Fibroblast of skin of left quadriceps (primary cell): ENCODE data around the gene PPARD.
"Not testable (repeated sequence)": the region's sequence is repeated elsewhere in the genome, so short reads cannot be mapped to it uniquely, and the experiment has no call there.

Experiments used
- DNase-seq, 2 experiments: peaks; one replicate each; pipeline ENCODE4 v3.0.0-alpha.2; 2013; ENCODE audit warnings: low read depth in 2 of 2

The PPARD gene

GRCh38 chr6:35438378-35439065 lies 96.2 kb downstream of the PPARD start:
- DNase-seq: not testable (repeated sequence)

GRCh38 chr6:35439308-35439707 lies 97.0 kb downstream of the PPARD start:
- no peak for DNase-seq

- no peak for DNase-seq
These were observed 98.8 kb downstream of the PPARD start for GRCh38 chr6:35441205-35441604.

GRCh38 chr6:35441642-35442041 lies 99.3 kb downstream of the PPARD start:
- DNase-seq: no peak

DNA sequence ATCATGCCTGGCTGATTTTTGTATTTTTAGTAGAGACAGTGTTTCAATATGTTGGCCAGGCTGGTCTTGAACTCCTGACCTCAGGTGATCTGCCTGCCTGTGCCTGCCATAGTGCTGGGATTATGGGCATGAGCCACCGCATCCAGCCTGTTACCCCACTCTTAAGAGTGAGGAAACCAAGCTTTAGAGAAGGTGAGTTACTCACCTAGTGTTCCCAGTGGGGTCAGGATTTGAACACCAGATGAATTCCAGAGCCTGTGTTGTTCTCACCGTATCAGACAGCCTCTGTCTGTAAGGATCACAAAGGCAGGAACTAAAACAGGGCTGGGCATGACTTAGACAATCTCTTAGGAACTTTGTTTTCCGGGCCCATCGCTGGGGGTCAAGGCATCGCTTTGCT lies 100.3 kb downstream of the PPARD start:
- DNase-seq: no peak

DNA sequence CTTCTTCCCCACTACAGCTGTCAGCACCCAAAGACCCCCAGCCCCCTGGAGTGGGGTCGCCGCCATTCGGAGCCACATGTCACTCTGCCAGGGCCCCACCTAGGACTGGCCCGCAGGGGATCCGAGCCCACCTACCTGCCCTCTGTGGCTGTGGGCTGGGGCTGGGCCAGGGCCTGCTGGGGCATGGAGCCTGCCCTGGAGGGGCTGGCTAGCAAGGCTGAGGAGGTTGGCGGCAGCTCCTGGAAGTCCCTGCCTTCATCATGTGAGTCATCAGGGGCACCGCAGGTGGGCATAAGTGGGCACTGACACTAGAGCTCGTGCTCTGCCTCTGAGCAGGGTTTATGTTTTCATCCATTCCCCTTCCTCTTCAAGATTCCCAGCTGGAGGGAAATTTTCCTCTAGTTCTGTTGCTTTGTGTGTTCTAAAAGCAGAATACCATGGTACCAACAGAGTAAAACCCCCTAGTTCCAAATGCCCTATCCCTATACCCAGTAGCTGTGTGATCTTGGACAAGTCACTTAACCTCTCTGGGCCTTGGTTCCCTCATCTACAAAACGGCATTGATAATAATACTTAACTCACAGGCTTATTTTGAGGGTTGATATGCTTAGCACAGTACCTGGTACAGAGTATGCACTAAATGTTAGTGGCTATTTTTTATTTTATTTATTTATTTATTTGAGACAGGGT lies 101.1 kb downstream of the PPARD start:
- no peak for DNase-seq

DNA sequence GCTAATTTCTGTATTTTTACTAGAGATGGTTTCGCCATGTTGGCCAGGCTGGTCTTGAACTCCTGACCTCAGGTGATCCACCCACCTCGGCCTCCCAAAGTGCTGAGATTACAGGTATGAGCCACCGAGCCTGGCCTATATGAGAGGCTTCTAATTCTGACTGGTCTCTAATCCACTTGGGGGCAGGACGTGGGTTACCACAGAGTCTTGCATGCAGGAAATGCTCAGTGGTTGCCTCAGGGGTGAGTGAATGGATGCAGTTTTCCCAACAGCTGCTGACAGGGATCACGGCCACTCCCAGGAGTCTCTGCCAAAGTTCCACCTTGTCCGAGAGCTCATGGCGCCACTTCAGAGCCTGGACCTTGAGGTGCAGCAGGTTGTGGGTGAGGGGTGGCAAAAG lies 103.3 kb downstream of the PPARD start:
- no peak for DNase-seq

GRCh38 chr6:35448191-35448590 lies 105.8 kb downstream of the PPARD start:
- no peak for DNase-seq

DNA sequence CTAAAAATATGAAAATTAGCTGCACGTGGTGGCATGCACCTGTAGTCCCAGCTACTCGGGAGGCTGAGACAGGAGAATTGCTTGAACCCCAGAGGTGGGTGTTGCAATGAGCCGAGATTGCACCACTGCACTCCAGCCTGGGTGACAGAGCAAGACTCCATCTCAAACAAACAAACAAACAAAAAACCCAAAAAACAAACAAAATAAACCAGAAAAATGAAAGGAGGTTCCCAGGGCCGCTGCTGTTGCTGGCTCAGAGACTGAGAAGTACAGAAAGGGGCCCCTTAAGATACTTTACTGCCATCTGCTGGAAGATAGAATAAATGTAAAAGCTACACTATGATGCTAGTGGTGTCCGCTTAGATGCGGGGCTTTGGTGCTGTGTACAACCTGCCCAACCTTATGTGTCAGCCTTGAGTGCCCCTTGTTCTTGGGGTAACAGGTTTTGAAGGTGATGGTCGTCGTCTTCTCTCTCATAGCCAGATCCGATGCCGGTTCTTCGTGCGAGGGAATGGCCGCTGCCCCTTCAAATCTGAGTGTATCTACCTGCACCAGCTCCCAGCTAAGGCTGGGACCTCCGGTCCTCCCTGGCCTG lies 107.0 kb downstream of the PPARD start:
- no peak for DNase-seq

DNA sequence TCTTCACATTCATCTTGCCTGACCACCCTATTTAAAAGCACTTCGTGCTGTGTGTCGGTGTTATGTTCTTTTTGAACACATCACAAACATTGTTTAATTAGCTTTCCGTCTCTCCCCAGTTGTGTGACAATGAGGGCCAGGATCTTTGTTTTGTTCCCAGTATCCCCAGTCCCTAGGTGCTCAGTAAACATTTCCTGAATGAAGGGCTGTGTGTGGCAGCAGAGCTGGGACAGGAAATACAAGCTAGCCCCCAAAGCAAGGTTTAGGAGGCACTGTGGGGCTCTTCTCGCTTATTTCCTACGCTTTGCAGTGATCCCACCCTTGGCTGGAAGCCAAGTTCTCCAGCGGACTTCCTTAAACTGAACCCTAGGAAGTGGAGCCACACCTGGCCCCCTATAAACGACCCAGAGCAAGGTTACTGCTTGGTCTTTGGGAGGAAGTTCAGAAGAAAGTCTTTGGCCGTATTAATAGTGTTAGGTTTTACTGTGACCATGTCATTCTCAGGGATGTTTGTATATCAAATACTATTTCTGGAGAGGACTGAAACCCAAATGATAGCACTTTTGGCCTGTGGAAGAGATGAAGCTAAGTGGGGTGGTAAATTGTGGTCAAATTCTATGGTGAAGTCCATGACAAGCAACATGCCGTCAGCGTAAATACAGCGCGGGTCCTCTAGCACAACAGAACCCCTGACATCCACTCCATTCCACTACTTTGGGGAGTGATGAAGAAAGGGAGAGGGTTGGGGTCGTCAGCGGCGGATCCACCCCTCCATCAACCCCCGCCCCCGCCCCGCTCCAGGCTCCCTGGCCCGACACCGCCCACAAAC lies 109.2 kb downstream of the PPARD start:
- DNase-seq: no peak

DNA sequence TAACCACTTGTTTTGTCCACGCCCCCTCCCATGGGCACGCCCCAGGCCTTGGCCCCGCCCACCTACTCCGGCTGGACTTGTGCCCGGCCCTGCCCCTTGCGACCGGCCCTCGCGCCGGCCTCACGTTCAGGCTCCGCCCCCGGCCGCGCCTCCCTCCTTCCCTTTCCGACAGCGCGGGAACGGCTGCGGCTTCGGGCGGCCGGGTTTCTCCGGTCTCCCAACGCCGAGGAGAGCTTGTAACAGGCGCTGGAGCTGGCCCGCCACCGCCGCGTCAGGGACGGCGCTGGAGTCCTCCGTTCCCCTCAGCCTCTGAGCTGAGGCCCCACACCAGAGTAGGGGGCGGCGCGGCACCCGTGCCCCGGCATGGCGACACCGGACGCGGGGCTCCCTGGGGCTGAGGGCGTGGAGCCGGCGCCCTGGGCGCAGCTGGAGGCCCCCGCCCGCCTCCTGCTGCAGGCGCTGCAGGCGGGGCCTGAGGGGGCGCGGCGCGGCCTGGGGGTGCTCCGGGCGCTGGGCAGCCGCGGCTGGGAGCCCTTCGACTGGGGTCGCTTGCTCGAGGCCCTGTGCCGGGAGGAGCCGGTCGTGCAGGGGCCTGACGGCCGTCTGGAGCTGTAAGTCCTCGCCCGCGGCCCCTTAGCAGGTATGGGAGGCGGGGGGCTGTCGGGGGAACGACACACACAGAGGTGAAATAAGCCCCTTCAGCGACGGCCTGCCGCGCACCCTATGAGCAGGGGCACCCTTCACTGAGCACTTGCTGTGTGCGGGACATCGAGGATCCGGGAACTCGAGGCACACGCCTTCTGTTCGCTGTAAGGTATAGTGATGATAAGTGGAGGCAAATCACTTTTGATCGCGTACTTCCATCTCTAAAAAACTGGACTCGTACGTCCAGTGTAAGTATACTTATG lies 110.1 kb downstream of the PPARD start, which contains the start of gene FANCE:
TSS of gene FANCE (plus strand) at position 156 of the 908 bp plus-strand sequence. CDS start at position 364, 208 bp downstream.
- peak; percentile 76 to 81 for DNase-seq

- no peak for DNase-seq
These were observed 110.9 kb downstream of the PPARD start for GRCh38 chr6:35453236-35453635.

DNA sequence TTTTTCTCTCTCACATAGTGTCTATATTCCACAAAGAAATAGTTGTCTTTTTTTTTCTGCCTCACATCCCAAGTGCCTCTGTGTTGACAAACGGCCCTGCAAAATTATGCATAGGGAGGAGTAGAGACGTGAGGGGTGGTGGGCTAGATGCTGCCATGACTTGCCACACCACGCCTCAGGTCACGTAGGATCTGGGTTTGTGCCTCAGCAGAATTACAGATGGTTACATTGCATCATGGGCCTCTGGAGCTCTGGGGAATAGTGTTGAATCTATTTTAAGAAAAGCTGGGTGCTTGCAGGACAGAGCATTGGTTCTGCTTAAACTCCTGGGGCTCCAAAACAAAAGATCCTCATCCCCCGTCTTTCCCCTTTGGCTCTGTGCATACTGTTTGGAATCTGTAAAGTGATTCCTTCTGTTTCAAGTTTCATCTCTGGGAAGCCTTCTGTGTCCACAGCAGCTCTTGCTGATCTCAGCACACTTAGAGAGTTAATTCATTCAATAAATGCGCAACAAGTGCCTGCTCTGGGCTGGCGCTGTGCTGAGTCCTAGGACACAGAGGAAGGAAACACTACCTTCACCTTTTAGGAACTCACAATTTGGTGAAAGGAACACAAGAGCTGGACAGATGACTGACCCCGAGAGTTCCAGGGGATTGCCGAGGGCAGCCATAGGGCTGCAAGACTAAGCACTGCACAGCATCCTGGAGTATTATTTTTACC lies 112.2 kb downstream of the PPARD start:
- DNase-seq: no peak

- DNase-seq: no peak
These were observed 115.5 kb downstream of the PPARD start for GRCh38 chr6:35457907-35458306.

DNA sequence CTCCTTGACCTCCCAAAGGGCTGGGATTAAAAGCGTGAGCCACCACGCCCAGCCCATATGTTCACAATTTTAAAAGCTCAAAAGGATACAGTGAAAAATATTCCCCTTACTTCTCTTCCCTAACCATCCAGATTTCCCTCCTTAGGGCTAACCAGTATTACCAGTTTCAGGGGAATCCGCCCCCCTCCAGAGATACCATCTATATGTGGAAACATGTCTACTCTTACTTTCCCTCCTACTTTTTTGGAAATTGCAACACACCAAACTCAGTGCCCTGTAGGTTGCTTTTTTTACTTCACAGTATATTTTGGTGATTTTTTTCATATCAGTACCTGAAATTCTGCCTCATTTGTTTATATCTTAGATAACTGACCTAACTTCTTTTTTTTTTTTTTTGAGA lies 118.9 kb downstream of the PPARD start:
- DNase-seq: no peak

DNA sequence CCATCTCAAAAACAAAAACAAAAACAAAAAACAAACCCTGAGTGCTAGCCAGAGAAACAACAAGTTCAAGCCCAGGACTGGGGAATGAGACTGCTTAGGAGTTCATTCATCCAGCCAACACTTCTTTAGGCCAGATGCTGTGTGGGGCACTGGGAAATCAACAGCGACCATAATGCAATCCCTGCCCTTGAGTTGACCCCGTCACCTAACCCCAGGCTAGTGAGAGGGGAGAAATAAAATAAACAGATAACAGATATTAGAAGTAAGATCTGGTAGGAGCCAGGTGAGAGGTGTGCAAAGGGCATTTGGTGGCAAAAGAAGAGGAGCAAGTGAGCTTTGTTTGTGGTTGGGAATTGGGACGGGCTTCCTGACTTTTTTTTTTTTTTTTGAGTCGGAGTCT lies 120.9 kb downstream of the PPARD start:
- no peak for DNase-seq

GRCh38 chr6:35465646-35466045 lies 123.3 kb downstream of the PPARD start:
- no peak for DNase-seq

GRCh38 chr6:35468181-35468979 lies 126.0 kb downstream of the PPARD start, which contains the start of gene RPL10A:
Gene RPL10A, plus strand, starts transcription at chr6:35468401. Its CDS starts 34 bp downstream, at chr6:35468435.
- DNase-seq: peak; percentile 93 to 94

GRCh38 chr6:35468980-35469750 lies 126.8 kb downstream of the PPARD start:
- no peak for DNase-seq
